Measurements from ENCODE around the gene KCND3.
"Not testable (repeated sequence)": the region's sequence is repeated elsewhere in the genome, so short reads cannot be mapped to it uniquely, and the experiment has no call there.

Gene KCND3

GRCh38 chr1:111775966-111776365 lies 213.5 kb downstream of the KCND3 start:
- DNase-seq (ENCODE audit: low read depth): no peak

GRCh38 chr1:111770916-111771315 lies 218.6 kb downstream of the KCND3 start:
- no peak for DNase-seq (ENCODE audit: low read depth)

GRCh38 chr1:111769517-111770146 lies 219.8 kb downstream of the KCND3 start:
- peak; percentile 29 for DNase-seq (ENCODE audit: low read depth)

GRCh38 chr1:111768625-111769024 lies 220.8 kb downstream of the KCND3 start:
- no peak for DNase-seq (ENCODE audit: low read depth)

GRCh38 chr1:111768023-111768422 lies 221.4 kb downstream of the KCND3 start:
- DNase-seq (ENCODE audit: low read depth): no peak

- no peak for DNase-seq (ENCODE audit: low read depth)
Observed at GRCh38 chr1:111762332-111762731, 227.1 kb downstream of the KCND3 start.

- no peak for DNase-seq (ENCODE audit: low read depth)
Observed at GRCh38 chr1:111761717-111762116, 227.8 kb downstream of the KCND3 start.

GRCh38 chr1:111758373-111758772 lies 231.1 kb downstream of the KCND3 start:
- DNase-seq (ENCODE audit: low read depth): no peak

GRCh38 chr1:111756124-111756513 lies 233.3 kb downstream of the KCND3 start:
- DNase-seq (ENCODE audit: low read depth): no peak

GRCh38 chr1:111755331-111756123 lies 233.9 kb downstream of the KCND3 start, which contains the start of gene DDX20:
TSS of gene DDX20 (plus strand) at chr1:111755901. CDS start at chr1:111755925, 24 bp downstream.
- DNase-seq (ENCODE audit: low read depth): peak; percentile 90

- DNase-seq (ENCODE audit: low read depth): no peak
Observed at GRCh38 chr1:111754984-111755330, 234.5 kb downstream of the KCND3 start.

- DNase-seq (ENCODE audit: low read depth): no peak
Observed at GRCh38 chr1:111751906-111752575, 237.4 kb downstream of the KCND3 start.

GRCh38 chr1:111750856-111751255 lies 238.6 kb downstream of the KCND3 start:
- DNase-seq (ENCODE audit: low read depth): no peak

- DNase-seq (ENCODE audit: low read depth): no peak
Observed at GRCh38 chr1:111749628-111750027, 239.8 kb downstream of the KCND3 start.

- no peak for DNase-seq (ENCODE audit: low read depth)
Observed at GRCh38 chr1:111747947-111748346, 241.5 kb downstream of the KCND3 start.

- DNase-seq (ENCODE audit: low read depth): peak; percentile 12
Observed at GRCh38 chr1:111747282-111747734, 242.2 kb downstream of the KCND3 start.

GRCh38 chr1:111746614-111746999 lies 242.9 kb downstream of the KCND3 start:
- no peak for DNase-seq (ENCODE audit: low read depth)

- DNase-seq (ENCODE audit: low read depth): no peak
Observed at GRCh38 chr1:111745675-111746613, 243.5 kb downstream of the KCND3 start.

GRCh38 chr1:111743679-111744101 lies 245.8 kb downstream of the KCND3 start:
- no peak for DNase-seq (ENCODE audit: low read depth)

- no peak for DNase-seq (ENCODE audit: low read depth)
Observed at GRCh38 chr1:111742938-111743549, 246.4 kb downstream of the KCND3 start.

- DNase-seq (ENCODE audit: low read depth): not testable (repeated sequence)
Observed at GRCh38 chr1:111742292-111742691, 247.2 kb downstream of the KCND3 start.
